Stimulated activated CD8-positive, alpha-beta memory T cell treated with anti-CD3 and anti-CD28 coated beads, Interleukin-4, amount 100 ng/mL, for 4 hours (primary cell): ENCODE measurements around the gene SBNO2.

ENCODE experiments used
- DNase-seq, 2 donors: peaks; one replicate each; pipeline ENCODE4 v3.0.0-alpha.2; 2020; ENCODE audit warnings: low read depth in 2 of 2, low spot score in 1 of 2

SBNO2 gene

DNA sequence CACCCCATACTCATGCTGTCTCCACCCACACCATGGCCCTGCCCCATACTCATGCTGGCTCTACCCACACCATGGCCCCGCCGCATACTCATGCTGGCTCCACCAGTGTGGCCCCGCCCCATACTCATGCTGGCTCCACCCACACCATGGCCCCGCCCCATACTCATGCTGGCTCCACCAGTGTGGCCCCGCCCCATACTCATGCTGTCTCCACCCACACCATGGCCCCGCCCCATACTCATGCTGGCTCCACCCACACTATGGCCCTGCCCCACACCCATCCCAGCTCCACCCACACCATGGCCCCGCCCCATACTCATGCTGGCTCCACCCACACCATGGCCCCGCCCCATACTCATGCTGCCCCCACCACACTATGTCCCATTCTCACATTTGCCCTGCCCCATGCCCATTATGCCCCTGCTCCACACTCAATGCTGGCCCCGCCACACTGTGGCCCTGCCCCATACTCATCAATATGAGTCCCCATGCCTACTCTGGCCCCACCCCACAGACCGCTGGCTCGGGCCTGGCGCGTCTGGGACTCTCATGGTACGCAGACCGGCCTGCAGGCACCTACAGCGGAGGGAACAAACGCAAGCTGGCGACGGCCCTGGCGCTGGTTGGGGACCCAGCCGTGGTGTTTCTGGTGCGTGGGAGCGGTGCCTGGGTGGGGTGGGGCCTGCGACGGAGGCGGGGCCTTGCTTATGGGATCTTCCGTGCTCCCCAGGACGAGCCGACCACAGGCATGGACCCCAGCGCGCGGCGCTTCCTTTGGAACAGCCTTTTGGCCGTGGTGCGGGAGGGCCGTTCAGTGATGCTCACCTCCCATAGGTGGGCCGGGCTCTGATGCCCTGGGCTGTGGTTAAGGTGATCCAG is 110.8 kb downstream of the SBNO2 start:
- no peak for DNase-seq

DNA sequence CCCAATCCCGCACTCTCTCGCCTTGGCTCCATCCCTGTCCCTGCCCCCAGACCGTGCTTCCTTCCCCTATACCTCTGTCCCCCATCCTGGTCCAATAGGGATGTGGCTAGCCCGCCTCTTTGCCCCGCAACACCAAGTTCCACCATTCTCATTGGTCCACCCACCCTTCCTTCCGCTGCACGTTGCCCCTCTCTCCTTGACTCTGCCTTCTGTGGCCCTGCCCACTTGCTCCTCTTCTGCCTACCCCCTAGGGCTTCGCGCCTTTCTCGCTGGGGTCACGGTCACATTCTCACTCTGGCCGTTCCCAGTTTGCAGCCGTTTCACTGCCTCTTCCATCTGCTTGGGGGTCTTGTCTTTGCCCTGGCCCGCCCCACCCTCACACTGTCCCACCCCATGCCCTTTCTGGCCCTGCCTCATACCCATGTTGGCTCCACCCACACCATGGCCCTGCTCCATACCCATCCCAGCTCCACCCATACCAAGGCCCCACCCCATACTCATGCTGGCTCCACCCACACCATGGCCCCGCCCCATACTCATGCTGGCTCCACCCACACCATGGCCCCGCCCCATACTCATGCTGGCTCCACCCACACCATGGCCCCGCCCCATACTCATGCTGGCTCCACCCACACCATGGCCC is 111.6 kb downstream of the SBNO2 start:
- no peak for DNase-seq

DNA sequence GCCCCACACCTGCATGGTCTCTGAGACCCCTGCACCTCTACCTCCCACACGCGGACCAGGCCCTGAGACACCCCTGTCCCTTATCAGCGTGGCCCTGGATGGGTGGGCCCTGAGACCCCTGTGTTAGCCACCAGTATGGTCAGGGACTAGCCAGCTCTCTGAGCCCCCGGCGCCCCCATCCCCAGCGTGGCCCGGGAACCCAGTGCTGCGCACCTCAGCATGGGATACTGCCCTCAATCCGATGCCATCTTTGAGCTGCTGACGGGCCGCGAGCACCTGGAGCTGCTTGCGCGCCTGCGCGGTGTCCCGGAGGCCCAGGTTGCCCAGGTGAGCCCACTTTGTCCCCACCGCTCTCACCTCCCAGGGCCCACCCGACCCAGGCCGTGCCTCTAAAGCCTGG is 112.1 kb downstream of the SBNO2 start:
- DNase-seq, result no peak

DNA sequence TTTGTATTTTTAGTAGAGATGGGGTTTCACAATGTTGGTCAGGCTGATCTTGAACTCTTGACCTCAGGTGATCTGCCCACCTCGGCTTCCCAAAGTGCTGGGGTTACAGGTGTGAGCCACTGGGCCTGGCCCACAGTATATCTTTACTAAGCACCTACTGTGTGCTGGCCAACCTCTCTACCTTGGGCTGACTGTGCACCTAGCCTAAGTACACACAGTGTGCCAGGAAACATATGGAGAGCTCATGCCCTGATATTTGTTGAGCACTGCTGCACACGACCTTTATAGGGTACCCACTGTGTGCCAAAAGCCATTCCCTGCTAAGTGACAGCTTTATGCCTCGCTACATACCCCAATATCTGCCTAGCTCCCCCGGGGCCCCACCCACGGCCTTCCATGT is 113.4 kb downstream of the SBNO2 start:
- DNase-seq, result no peak

DNA sequence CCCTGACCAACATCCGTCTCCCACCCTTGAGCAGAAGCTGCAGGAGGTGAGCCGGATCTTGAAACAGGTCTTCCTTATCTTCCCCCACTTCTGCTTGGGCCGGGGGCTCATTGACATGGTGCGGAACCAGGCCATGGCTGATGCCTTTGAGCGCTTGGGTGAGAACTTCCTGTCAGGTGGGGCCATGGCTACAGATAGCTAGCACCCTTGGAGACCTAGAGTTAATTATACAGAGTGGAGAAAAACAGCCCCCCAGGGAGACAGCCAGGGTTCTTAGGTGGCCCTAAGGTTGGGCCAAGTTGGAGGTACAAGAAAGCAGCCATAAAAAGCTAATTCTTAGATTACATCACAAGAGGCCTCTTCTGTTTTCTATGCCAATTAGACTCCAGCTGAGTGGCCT is 116.0 kb downstream of the SBNO2 start:
- DNase-seq, result no peak
